ENCODE results near the gene NME9.
"Not testable (repeated sequence)": the region's sequence is repeated elsewhere in the genome, so short reads cannot be mapped to it uniquely, and the experiment has no call there.

NME9 gene

GRCh38 chr3:138329127-138329983 lies at the start of gene NME9:
NME9 (minus strand) TSS chr3:138329851; CDS start chr3:138329335, 516 bp downstream.
- peak; percentile 41 for FAIRE-seq
- peak; percentile 50 for DNase-seq (ENCODE audit: extremely low spot score, insufficient read length, low read depth)

GRCh38 chr3:138378990-138379389 lies 49.3 kb upstream of the NME9 start:
- FAIRE-seq (no peak), DNase-seq (ENCODE audit: extremely low spot score, insufficient read length, low read depth) (no peak)

GRCh38 chr3:138378331-138378730 lies 48.7 kb upstream of the NME9 start:
- FAIRE-seq (no peak), DNase-seq (ENCODE audit: extremely low spot score, insufficient read length, low read depth) (no peak)

GRCh38 chr3:138377804-138378203 lies 48.2 kb upstream of the NME9 start:
- FAIRE-seq = no peak
- no peak for DNase-seq (ENCODE audit: extremely low spot score, insufficient read length, low read depth)

- not testable (repeated sequence) for FAIRE-seq; DNase-seq (ENCODE audit: extremely low spot score, insufficient read length, low read depth)
Measured at GRCh38 chr3:138377212-138377611, 47.6 kb upstream of the NME9 start.

GRCh38 chr3:138376663-138377062 lies 47.0 kb upstream of the NME9 start:
- DNase-seq (ENCODE audit: extremely low spot score, insufficient read length, low read depth) (no peak), FAIRE-seq (no peak)

- FAIRE-seq = no peak
- DNase-seq (ENCODE audit: extremely low spot score, insufficient read length, low read depth) = no peak
Measured at GRCh38 chr3:138375447-138375846, 45.8 kb upstream of the NME9 start.

GRCh38 chr3:138374573-138375134 lies 45.0 kb upstream of the NME9 start:
- DNase-seq (ENCODE audit: extremely low spot score, insufficient read length, low read depth) = no peak
- FAIRE-seq = no peak

GRCh38 chr3:138373736-138374094 lies 44.1 kb upstream of the NME9 start:
- FAIRE-seq (no peak), DNase-seq (ENCODE audit: extremely low spot score, insufficient read length, low read depth) (no peak)

- FAIRE-seq (no peak), DNase-seq (ENCODE audit: extremely low spot score, insufficient read length, low read depth) (no peak)
Measured at GRCh38 chr3:138373087-138373735, 43.6 kb upstream of the NME9 start.

- DNase-seq (ENCODE audit: extremely low spot score, insufficient read length, low read depth) = peak; percentile 60
- peak; percentile 93 for FAIRE-seq
Measured at GRCh38 chr3:138371070-138371965, 41.7 kb upstream of the NME9 start.

GRCh38 chr3:138370321-138370720 lies 40.7 kb upstream of the NME9 start:
- no peak for DNase-seq (ENCODE audit: extremely low spot score, insufficient read length, low read depth)
- FAIRE-seq = no peak

GRCh38 chr3:138369151-138369900 lies 39.7 kb upstream of the NME9 start:
- no peak for FAIRE-seq
- DNase-seq (ENCODE audit: extremely low spot score, insufficient read length, low read depth) = no peak

GRCh38 chr3:138367911-138368310 lies 38.3 kb upstream of the NME9 start:
- FAIRE-seq (no peak), DNase-seq (ENCODE audit: extremely low spot score, insufficient read length, low read depth) (no peak)

- FAIRE-seq = no peak
- DNase-seq (ENCODE audit: extremely low spot score, insufficient read length, low read depth) = no peak
Measured at GRCh38 chr3:138367326-138367850, 37.7 kb upstream of the NME9 start.

- DNase-seq (ENCODE audit: extremely low spot score, insufficient read length, low read depth) = no peak
- FAIRE-seq = no peak
Measured at GRCh38 chr3:138366006-138366759, 36.5 kb upstream of the NME9 start.

- DNase-seq (ENCODE audit: extremely low spot score, insufficient read length, low read depth) (no peak), FAIRE-seq (no peak)
Measured at GRCh38 chr3:138365253-138365555, 35.6 kb upstream of the NME9 start.

GRCh38 chr3:138364356-138365252 lies 35.0 kb upstream of the NME9 start:
- DNase-seq (ENCODE audit: extremely low spot score, insufficient read length, low read depth) (no peak), FAIRE-seq (no peak)
